ENCODE results near the gene PSTPIP2.

The PSTPIP2 gene

GRCh38 chr18:45980229-45980628 lies 91.8 kb downstream of the PSTPIP2 start:
- no peaks in the 10 kb centered on the region for H3K36me3 ChIP-seq (ENCODE audit: insufficient read depth, low read length)
- no peak overlapping the region for H3K9ac ChIP-seq (ENCODE audit: low read depth, low read length, poor library complexity, severe bottlenecking)
- H3K79me2 ChIP-seq (ENCODE audit: insufficient read depth, low read length): no peaks in the 10 kb centered on the region
- H3K9me2 ChIP-seq (replicated peaks; ENCODE audit: low read depth, low read length): no peaks in the 10 kb centered on the region
- H3K4me1 ChIP-seq (ENCODE audit: insufficient read depth, low read length, poor library complexity, severe bottlenecking): peaks cover 2% of the 10 kb centered on the region
- no peak overlapping the region for H2AFZ ChIP-seq (ENCODE audit: low read length)
- no peak overlapping the region for H3K4me3 ChIP-seq (ENCODE audit: low read length, poor library complexity, severe bottlenecking)
- no peak overlapping the region for H3K4me2 ChIP-seq (ENCODE audit: low read depth, low read length, poor library complexity, severe bottlenecking)
- no peaks in the 10 kb centered on the region for H3K27me3 ChIP-seq (ENCODE audit: insufficient read depth, low read length, poor library complexity, severe bottlenecking)
- TF ChIP-seq EZH2phosphoT487 (IDR thresholded peaks at IDR 0.05; ENCODE audit: borderline replicate concordance): no peak
- no peak for TF ChIP-seq CTCF (conservative IDR thresholded peaks at IDR 0.05; ENCODE audit: low read length)
- H4K20me1 ChIP-seq (ENCODE audit: insufficient read depth, low read length, poor library complexity, severe bottlenecking): no peaks in the 10 kb centered on the region
- H3K9me3 ChIP-seq (ENCODE audit: insufficient read depth, low read depth, low read length): no peaks in the 10 kb centered on the region
- no peaks in the 10 kb centered on the region for H3F3A ChIP-seq (ENCODE audit: low read depth)

- no peak overlapping the region for H2AFZ ChIP-seq (ENCODE audit: low read length)
- H3K9me2 ChIP-seq (replicated peaks; ENCODE audit: low read depth, low read length): no peaks in the 10 kb centered on the region
- H3K4me1 ChIP-seq (ENCODE audit: insufficient read depth, low read length, poor library complexity, severe bottlenecking): peaks cover 2% of the 10 kb centered on the region
- no peak overlapping the region for H3K4me3 ChIP-seq (ENCODE audit: low read length, poor library complexity, severe bottlenecking)
- H3F3A ChIP-seq (ENCODE audit: low read depth): no peaks in the 10 kb centered on the region
- no peaks in the 10 kb centered on the region for H4K20me1 ChIP-seq (ENCODE audit: insufficient read depth, low read length, poor library complexity, severe bottlenecking)
- H3K36me3 ChIP-seq (ENCODE audit: insufficient read depth, low read length): no peaks in the 10 kb centered on the region
- H3K79me2 ChIP-seq (ENCODE audit: insufficient read depth, low read length): no peaks in the 10 kb centered on the region
- H3K27me3 ChIP-seq (ENCODE audit: insufficient read depth, low read length, poor library complexity, severe bottlenecking): no peaks in the 10 kb centered on the region
- no peak overlapping the region for H3K4me2 ChIP-seq (ENCODE audit: low read depth, low read length, poor library complexity, severe bottlenecking)
- no peaks in the 10 kb centered on the region for H3K9me3 ChIP-seq (ENCODE audit: insufficient read depth, low read depth, low read length)
- H3K9ac ChIP-seq (ENCODE audit: low read depth, low read length, poor library complexity, severe bottlenecking): no peak overlapping the region
- TF ChIP-seq EZH2phosphoT487 (IDR thresholded peaks at IDR 0.05; ENCODE audit: borderline replicate concordance) (no peak), CTCF (conservative IDR thresholded peaks at IDR 0.05; ENCODE audit: low read length) (no peak)
These were observed 94.0 kb downstream of the PSTPIP2 start for GRCh38 chr18:45978084-45978483.

- no peak overlapping the region for H3K4me2 ChIP-seq (ENCODE audit: low read depth, low read length, poor library complexity, severe bottlenecking)
These were observed 95.1 kb downstream of the PSTPIP2 start for GRCh38 chr18:45976974-45977373.

More at GRCh38 chr18:45976974-45977373, 95.1 kb downstream of the PSTPIP2 start:
- peaks cover 2% of the 10 kb centered on the region for H3K4me1 ChIP-seq (ENCODE audit: insufficient read depth, low read length, poor library complexity, severe bottlenecking)
- H3K9ac ChIP-seq (ENCODE audit: low read depth, low read length, poor library complexity, severe bottlenecking): no peak overlapping the region
- TF ChIP-seq CTCF (conservative IDR thresholded peaks at IDR 0.05; ENCODE audit: low read length) (no peak), EZH2phosphoT487 (IDR thresholded peaks at IDR 0.05; ENCODE audit: borderline replicate concordance) (no peak)
- no peaks in the 10 kb centered on the region for H3K9me3 ChIP-seq (ENCODE audit: insufficient read depth, low read depth, low read length)
- H3K36me3 ChIP-seq (ENCODE audit: insufficient read depth, low read length): no peaks in the 10 kb centered on the region
- H4K20me1 ChIP-seq (ENCODE audit: insufficient read depth, low read length, poor library complexity, severe bottlenecking): no peaks in the 10 kb centered on the region
- no peak overlapping the region for H2AFZ ChIP-seq (ENCODE audit: low read length)
- H3K9me2 ChIP-seq (replicated peaks; ENCODE audit: low read depth, low read length): no peaks in the 10 kb centered on the region
- no peaks in the 10 kb centered on the region for H3F3A ChIP-seq (ENCODE audit: low read depth)
- H3K79me2 ChIP-seq (ENCODE audit: insufficient read depth, low read length): no peaks in the 10 kb centered on the region
- H3K4me3 ChIP-seq (ENCODE audit: low read length, poor library complexity, severe bottlenecking): no peak overlapping the region
- H3K27me3 ChIP-seq (ENCODE audit: insufficient read depth, low read length, poor library complexity, severe bottlenecking): no peaks in the 10 kb centered on the region
